Mucosa of descending colon (tissue), 3 donors: ENCODE data around the gene GRIK3. TPM values are rescaled to one million over a fixed set of nuclear protein-coding genes. Genes with fewer than 3 reads are reported as not detected.

Source experiments
- ATAC-seq: fragments of 200-7000 bp; cut with Tn5 transposase; one replicate; pipeline ENCODE4 v1.9.1; 2020; ENCODE audit warnings: mild to moderate bottlenecking, moderate library complexity
- DNase-seq, 3 donors: peaks; one replicate each; pipeline ENCODE4 v3.0.0-alpha.2; 2020
- H3K36me3 ChIP-seq: fragments of 200-600 bp; one replicate; pipeline ENCODE4 v1.8.0; 2021; ENCODE audit warnings: low read depth, mild to moderate bottlenecking
- H3K4me1 ChIP-seq: fragments of 200-600 bp; one replicate; pipeline ENCODE4 v1.8.0; 2021; ENCODE audit warnings: low read depth, mild to moderate bottlenecking
- H3K4me3 ChIP-seq: fragments of 200-600 bp; one replicate; pipeline ENCODE4 v1.8.0; 2021; ENCODE audit warnings: mild to moderate bottlenecking
- H3K9me3 ChIP-seq: fragments of 200-600 bp; one replicate; pipeline ENCODE4 v1.8.0; 2021; ENCODE audit warnings: mild to moderate bottlenecking
- intact Hi-C, 2 donors: fragments of 100-400 bp; cut with DNase I in 1 of 2; cut with micrococcal nuclease in 1 of 2; formaldehyde crosslinking; loops; one replicate each; pipeline versions ENCODE4 v1.11.0 to v1.11.1; 2022; cut with DNase I, micrococcal nuclease
- total RNA-seq, 3 donors: library from RNA; stranded (reverse); fragmentation: NEBNext Ultra II Directional in 2 of 3; extraction: Animal tissue kit (Norgen Biotek cat#: 25700) in 2 of 3; gene quantifications; one replicate each; pipeline versions ENCODE4 v1.2.1 to v1.2.4, GENCODE V29; 2021 to 2023
- TF ChIP-seq, protein P1 (sequence below): fragments of 200-600 bp; IDR thresholded peaks from one replicate; pipeline ENCODE4 v1.8.0; 2022; ENCODE audit warnings: antibody characterized with exemption, mild to moderate bottlenecking
- donor health status: DM: no; HTN: no; CAD: no; lungs with moderate emphysema.
- donor health status: DM: no; HTN: no; CAD: no.
- donor health status: DM: no; HTN: yes; CAD: no.

GRIK3 gene
- total RNA-seq, 3 donors from 2014 or later: 0.41 to 13.6 (median 1.5) TPM

DNA sequence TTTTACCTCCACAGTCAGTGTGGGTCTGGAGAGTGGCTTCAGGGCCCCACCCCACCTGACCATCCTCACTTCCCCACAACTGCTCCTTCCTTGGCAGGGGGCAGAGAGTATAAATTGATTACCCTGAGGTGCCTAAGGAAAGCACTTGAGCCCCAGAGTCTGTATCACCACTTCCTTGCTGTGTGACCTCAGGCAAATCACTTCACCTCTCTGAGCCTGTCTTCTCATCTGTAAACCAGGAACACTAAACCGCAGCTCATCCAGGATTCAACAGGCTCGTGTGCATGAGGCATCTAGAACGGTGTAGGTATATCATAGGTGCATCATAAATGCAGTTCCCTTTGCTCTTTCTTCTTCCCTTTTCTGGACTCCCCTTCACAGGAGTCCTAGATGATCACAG lies 43.4 kb downstream of the GRIK3 start:
- DNase-seq (no peak), ATAC-seq (no peak)
- H3K36me3 ChIP-seq: no peaks in the 10 kb centered on the region
- intact Hi-C loops: no loop called here
- TF ChIP-seq, protein P1, sequence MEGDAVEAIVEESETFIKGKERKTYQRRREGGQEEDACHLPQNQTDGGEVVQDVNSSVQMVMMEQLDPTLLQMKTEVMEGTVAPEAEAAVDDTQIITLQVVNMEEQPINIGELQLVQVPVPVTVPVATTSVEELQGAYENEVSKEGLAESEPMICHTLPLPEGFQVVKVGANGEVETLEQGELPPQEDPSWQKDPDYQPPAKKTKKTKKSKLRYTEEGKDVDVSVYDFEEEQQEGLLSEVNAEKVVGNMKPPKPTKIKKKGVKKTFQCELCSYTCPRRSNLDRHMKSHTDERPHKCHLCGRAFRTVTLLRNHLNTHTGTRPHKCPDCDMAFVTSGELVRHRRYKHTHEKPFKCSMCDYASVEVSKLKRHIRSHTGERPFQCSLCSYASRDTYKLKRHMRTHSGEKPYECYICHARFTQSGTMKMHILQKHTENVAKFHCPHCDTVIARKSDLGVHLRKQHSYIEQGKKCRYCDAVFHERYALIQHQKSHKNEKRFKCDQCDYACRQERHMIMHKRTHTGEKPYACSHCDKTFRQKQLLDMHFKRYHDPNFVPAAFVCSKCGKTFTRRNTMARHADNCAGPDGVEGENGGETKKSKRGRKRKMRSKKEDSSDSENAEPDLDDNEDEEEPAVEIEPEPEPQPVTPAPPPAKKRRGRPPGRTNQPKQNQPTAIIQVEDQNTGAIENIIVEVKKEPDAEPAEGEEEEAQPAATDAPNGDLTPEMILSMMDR: no peak
- no peaks in the 10 kb centered on the region for H3K4me1 ChIP-seq
- no peaks in the 10 kb centered on the region for H3K9me3 ChIP-seq
- H3K4me3 ChIP-seq: no peak overlapping the region

DNA sequence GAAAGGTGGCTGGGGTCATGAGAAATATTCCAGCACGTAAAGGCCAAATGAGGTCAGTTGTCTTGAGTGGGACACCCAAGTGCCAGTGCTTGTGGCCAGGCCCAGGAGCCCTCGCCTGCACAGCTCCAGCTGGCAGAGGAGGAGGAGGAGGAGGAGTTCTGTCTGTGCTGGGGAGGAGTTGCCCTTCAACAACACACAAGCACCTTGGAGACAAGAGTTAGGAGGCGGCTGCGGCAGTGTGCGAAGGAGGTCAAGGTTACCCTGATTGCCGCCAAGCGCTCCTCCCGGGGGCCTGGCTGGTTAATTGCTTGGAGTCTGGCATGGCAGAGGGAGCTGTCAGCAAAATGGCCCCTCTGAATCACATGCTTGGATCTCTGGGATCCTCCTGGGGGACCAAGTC lies 45.1 kb downstream of the GRIK3 start:
- TF ChIP-seq, protein P1: no peak
- intact Hi-C loops: no loop called here
- DNase-seq (no peak), ATAC-seq (no peak)
- H3K36me3 ChIP-seq: no peaks in the 10 kb centered on the region
- no peaks in the 10 kb centered on the region for H3K9me3 ChIP-seq
- H3K4me1 ChIP-seq: no peaks in the 10 kb centered on the region
- no peak overlapping the region for H3K4me3 ChIP-seq

DNA sequence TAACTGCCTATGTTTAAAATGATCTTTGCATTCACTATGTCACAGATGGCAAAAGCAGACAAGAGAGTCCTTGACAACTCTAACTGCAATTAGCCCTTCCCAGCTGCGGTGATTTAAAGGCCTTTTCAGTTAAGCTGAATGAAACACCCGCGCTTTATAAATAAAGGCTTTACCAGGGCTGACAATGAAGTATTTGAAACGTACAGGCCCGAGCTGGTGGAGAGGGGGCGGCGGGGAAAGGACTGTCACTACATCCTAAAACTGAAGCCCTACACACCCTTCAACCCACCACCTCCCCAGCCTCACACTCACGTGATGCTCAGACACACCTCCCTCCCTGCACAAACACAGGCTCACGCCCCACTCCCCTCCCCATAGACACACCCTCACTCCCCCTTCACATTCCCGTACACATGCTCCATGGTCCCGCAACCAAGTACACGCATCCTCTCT lies 45.5 kb downstream of the GRIK3 start:
- Histone ChIP-seq H3K36me3 (no peaks in the 10 kb centered on the region), H3K9me3 (no peaks in the 10 kb centered on the region), H3K4me3 (no peak overlapping the region), H3K4me1 (no peaks in the 10 kb centered on the region)
- TF ChIP-seq, protein P1: no peak
- intact Hi-C loops: no loop called here
- DNase-seq: no peak
- ATAC-seq: no peak

DNA sequence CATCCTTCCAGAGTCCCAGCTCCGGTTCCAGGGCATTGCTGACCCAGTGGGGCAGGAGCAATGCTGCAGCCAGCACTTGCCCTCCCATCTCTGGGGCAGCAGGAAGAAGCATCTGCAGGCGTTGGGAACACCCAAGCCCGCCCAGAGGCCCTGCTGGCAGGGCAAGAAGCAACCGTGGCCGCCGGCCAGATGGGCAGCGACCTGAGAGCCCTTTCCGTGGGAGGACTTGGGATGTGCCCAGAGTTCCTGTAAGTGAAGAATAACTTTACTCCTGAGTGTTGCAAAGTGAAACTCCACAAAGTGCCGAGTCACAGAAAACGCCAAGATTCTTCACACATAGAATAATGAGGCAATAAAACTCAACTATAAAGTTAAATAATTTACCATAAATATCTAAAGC lies 46.0 kb downstream of the GRIK3 start:
- intact Hi-C loops: no loop called here
- H3K36me3 ChIP-seq: no peaks in the 10 kb centered on the region
- no peaks in the 10 kb centered on the region for H3K4me1 ChIP-seq
- H3K4me3 ChIP-seq: no peak overlapping the region
- ATAC-seq (no peak), DNase-seq (no peak)
- H3K9me3 ChIP-seq: no peaks in the 10 kb centered on the region
- TF ChIP-seq, protein P1: no peak

DNA sequence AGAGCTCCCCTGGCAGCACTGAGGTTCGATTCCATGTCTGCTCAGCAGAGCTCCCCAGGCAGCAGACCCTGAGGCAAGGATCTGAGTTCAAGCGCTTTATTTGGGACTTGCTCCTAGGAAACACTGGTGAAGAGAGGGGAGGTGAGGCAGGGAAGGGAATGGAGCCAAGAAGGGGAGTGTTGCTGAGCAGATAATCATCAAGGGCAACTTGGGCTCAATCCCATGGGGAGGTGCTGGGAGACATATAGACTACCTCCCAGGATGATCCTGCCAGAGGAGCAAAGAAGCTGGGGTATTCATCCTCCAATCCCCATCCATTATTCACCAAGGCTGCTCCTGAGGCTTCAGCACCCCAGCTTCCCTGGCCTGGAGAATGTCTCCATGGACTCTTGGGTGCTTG lies 47.0 kb downstream of the GRIK3 start:
- Histone ChIP-seq H3K36me3 (no peaks in the 10 kb centered on the region), H3K4me1 (no peaks in the 10 kb centered on the region), H3K4me3 (no peak overlapping the region), H3K9me3 (no peaks in the 10 kb centered on the region)
- intact Hi-C loops: no loop called here
- ATAC-seq: no peak
- no peak for DNase-seq
- TF ChIP-seq, protein P1: no peak
